Measurements from ENCODE around the gene B3GAT1.
"Not testable (repeated sequence)": the region's sequence is repeated elsewhere in the genome, so short reads cannot be mapped to it uniquely, and the experiment has no call there.

The B3GAT1 gene

GRCh38 chr11:134349109-134349801, 62.8 kb downstream of the B3GAT1 start:
- DNase-seq, result no peak

- no peak for DNase-seq
These were observed 64.6 kb downstream of the B3GAT1 start for GRCh38 chr11:134347441-134347840.

- DNase-seq, result no peak
These were observed 65.1 kb downstream of the B3GAT1 start for GRCh38 chr11:134346976-134347350.

- no peak for DNase-seq
These were observed 65.7 kb downstream of the B3GAT1 start for GRCh38 chr11:134346101-134346975.

GRCh38 chr11:134345237-134345550, 66.8 kb downstream of the B3GAT1 start:
- no peak for DNase-seq

- DNase-seq, result not testable (repeated sequence)
These were observed 67.4 kb downstream of the B3GAT1 start for GRCh38 chr11:134344497-134345236.

GRCh38 chr11:134343646-134344045, 68.4 kb downstream of the B3GAT1 start:
- no peak for DNase-seq

GRCh38 chr11:134342572-134343340, 69.3 kb downstream of the B3GAT1 start:
- DNase-seq, result no peak

GRCh38 chr11:134341805-134342571, 70.1 kb downstream of the B3GAT1 start:
- DNase-seq, result no peak

- DNase-seq, result no peak
These were observed 71.6 kb downstream of the B3GAT1 start for GRCh38 chr11:134340354-134340964.

GRCh38 chr11:134339756-134340155, 72.3 kb downstream of the B3GAT1 start:
- no peak for DNase-seq

- no peak for DNase-seq
These were observed 73.4 kb downstream of the B3GAT1 start for GRCh38 chr11:134338654-134339053.

GRCh38 chr11:134338068-134338467, 74.0 kb downstream of the B3GAT1 start:
- no peak for DNase-seq

GRCh38 chr11:134337051-134337450, 75.0 kb downstream of the B3GAT1 start:
- no peak for DNase-seq

- no peak for DNase-seq
These were observed 77.1 kb downstream of the B3GAT1 start for GRCh38 chr11:134334796-134335571.

GRCh38 chr11:134333946-134334345, 78.1 kb downstream of the B3GAT1 start:
- DNase-seq, result peak; percentile 40

- no peak for DNase-seq
These were observed 78.7 kb downstream of the B3GAT1 start for GRCh38 chr11:134333312-134333711.

- no peak for DNase-seq
These were observed 79.3 kb downstream of the B3GAT1 start for GRCh38 chr11:134332782-134333181.

GRCh38 chr11:134332189-134332631, 79.8 kb downstream of the B3GAT1 start:
- DNase-seq, result no peak

- peak; percentile 58 for DNase-seq
These were observed 80.5 kb downstream of the B3GAT1 start, which contains the start of gene GLB1L2 for GRCh38 chr11:134331354-134332188. GLB1L2 (plus strand) TSS chr11:134331988; CDS start chr11:134332062, 74 bp downstream.

All from suppressor macrophage treated with lipopolysaccharide for 4 hours (primary cell).